ENCODE data around the gene ACACB.

ACACB gene

DNA sequence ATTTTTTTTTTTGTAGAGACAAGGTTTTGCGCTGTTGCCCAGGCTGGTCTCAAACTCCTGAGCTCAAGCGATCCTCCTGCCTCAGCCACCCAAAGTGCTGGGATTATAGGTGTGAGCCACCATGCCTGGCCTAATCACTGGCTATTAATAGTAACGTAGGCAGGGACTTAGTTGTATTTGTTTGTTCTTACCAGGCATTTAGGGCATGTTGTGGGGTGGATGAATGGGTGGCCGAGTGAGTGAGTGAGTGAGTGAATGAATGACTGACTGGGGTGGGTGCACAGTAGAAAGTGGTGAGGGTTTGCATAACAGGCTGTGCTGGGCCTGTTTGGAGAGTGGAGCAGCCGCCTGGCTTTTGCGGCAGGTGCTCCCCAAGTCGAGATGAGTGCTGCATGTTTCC lies 105.7 kb downstream of the ACACB start:
- DNase-seq: no peak

DNA sequence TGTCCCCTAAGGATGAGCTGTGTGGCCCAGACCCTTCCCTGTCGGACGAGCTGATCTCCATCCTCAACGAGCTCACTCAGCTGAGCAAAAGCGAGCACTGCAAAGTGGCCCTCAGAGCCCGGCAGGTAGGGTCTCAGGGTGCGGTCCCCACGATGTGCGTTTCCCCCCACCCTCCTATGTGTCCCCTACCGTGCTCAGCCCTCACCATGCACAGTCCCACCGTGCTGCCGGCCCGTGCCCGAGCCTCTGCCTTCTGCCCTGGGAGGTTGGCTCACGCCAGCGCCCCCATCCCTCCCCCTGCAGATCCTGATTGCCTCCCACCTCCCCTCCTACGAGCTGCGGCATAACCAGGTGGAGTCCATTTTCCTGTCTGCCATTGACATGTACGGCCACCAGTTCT lies 106.1 kb downstream of the ACACB start:
- no peak for DNase-seq

- DNase-seq: no peak
Measured at GRCh38 chr12:109223211-109223610, 106.8 kb downstream of the ACACB start.

DNA sequence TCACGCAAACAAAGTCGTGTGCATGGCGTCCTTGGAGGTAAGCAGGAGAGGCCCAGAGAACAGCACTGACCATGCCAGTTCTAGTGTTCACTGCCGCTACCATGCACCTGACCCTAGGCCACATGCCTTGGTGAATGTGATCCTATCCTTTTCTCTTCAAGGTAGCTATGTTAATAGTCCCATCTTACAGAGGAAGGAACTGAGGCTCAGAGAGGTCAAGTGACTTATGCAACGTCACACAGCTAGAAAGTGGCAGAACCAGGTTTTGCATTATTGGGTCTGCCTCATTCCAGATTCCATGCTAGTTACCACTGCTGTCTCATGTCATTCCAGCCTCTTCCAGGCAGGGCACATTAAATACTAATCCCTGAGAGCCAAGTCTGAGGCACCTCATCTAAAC lies 107.5 kb downstream of the ACACB start:
- DNase-seq: no peak

DNA sequence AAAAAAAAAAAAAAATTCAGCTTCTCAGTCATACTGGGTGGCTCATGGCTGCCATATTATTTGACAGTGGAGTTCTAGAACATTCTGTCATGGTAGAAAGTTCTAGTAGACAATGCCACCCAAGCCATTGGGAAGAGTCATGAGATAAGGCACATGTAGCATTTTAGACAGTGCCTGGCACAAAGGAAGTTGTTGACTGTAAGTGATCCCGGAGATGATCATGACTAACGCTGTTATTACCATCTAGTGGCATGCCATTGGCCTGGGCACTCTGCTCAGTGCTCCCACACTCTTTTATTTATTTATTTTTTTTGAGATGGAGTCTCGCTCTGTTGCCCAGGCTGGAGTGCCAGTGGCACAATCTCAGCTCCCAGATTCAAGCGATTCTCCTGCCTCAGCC lies 112.3 kb downstream of the ACACB start:
- no peak for DNase-seq

- DNase-seq: no peak
Measured at GRCh38 chr12:109230193-109230592, 113.8 kb downstream of the ACACB start.

DNA sequence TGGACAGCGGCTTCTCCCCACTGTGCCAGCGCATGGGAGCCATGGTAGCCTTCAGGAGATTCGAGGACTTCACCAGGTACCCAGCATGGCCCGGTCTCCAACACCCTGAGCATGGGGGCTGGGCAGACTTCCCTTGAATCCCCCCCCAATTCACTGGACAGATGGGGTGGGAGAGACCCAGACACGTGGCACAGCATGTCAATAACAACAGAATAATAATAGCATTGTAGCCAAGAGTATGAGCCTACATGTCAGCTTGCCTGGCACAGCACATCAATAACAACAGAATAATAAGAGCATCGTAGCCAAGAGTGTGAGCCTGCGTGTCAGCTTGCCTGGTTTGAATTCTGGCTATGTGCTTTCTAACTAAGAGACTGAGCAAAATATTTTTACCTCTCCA lies 116.3 kb downstream of the ACACB start:
- no peak for DNase-seq

DNA sequence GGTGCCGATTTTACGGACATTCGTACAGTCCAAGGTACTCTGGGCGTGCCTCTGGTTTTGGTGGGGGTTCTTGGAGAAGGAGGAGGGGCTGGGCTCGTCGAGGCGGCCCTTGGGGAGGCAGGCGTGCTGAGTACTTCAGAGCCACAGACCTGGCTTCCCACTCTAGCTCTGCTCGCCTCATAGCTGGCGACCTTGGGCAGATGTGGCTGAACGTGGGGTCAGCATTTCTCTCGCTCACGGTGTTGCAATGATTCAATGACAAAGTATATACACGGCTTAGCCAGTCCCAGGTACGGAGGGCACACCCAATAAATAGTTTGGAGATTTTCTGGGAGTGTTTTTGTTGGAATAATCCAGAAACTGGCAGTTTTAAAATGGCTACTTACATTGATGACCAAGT lies 117.6 kb downstream of the ACACB start:
- DNase-seq: no peak

GRCh38 chr12:109236257-109236656 lies 119.9 kb downstream of the ACACB start:
- no peak for DNase-seq

DNA sequence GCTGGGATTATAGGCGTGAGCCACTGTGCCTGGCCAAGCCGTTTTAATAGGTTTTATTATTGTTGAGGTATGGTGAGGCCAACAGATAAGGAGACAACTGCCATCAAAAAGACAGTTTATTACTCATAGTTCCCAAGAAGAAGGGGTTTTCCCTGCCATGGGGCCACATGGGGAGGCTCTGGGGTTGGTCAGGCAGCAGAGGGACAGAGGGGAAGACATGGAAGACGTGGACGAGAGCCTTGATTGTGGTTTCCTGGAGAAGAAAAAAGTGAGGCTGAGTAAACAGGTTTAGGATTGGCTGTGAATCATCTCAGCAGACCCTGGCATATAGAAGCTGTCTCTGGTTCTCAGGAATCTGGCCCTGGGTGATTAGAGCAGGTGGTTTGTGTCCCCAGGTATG lies 122.8 kb downstream of the ACACB start:
- no peak for DNase-seq

DNA sequence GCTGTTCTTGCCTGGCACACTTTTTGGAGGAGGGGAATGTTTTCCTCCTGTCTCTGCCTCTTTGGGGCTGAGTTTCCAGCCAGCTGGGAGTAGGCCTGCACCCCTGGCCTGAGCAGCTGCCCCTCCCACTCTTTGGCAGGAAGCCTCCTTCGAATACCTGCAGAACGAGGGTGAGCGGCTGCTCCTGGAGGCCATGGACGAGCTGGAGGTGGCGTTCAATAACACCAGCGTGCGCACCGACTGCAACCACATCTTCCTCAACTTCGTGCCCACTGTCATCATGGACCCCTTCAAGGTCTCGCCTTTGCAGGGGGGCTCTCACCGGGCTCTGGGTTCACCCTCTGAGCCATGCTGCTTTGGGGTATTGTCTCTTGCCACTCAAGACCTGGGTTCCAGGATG lies 123.3 kb downstream of the ACACB start:
- no peak for DNase-seq

GRCh38 chr12:109240365-109240764 lies 124.0 kb downstream of the ACACB start:
- no peak for DNase-seq

- DNase-seq: no peak
Measured at GRCh38 chr12:109241936-109242335, 125.5 kb downstream of the ACACB start.

- DNase-seq: no peak
Measured at GRCh38 chr12:109244073-109244472, 127.7 kb downstream of the ACACB start.

GRCh38 chr12:109246221-109246620 lies 129.8 kb downstream of the ACACB start:
- no peak for DNase-seq

DNA sequence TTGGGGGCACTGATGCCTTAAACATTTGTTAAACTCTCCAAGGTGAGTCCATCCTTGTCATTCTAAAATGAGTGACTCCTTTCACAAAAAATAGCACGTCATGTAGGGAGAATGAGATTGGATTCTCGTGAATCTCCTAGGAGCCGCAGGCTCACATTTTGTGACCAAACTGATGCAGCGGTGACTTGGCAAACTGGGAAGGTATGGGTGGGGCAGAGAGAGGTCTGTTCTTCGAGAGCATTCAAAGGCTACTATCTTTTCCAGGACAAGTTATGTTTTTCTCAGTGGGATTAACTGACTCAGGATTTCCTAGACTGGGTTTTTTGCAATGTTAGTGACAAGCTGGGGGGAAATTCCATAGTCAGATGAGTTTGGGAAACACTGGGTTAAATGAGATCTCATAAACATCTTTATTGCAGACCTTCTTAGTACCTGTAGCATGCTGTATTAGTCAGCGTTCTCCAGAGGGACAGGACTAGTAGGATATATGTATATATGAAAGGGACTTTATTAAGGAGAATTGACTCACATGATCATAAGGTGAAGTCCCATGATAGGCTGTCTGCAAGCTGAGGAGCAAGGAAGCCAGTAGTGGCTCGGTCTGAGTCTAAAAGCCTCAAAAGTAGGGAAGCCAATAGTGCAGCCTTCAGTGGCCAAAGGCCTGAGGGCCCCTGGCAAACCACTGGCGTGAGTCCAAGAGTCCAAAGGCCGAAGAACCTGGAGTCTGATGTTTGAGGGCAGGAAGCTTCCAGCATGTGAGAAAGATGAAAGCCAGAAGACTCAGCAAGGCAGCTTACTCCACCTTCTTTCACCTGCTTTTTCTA lies 131.7 kb downstream of the ACACB start:
- no peak for DNase-seq

GRCh38 chr12:109250523-109250922 lies 134.1 kb downstream of the ACACB start:
- no peak for DNase-seq

DNA sequence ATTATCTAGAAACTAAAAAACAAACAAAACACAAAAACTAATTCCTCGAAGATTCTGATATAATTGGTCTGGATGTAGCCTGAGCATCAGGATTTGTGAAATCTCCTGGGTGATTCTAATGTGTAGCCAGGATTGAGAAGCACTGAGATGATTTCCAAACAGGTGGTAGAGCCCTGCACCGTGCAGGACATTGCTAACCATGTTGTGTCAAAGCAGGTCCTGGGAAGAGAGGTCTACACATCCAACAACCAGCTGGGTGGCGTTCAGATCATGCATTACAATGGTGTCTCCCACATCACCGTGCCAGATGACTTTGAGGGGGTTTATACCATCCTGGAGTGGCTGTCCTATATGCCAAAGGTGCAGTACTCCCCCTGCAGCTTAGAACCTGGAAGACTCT lies 136.4 kb downstream of the ACACB start:
- DNase-seq: no peak

GRCh38 chr12:109253913-109254544 lies 137.6 kb downstream of the ACACB start:
- no peak for DNase-seq

GRCh38 chr12:109255377-109255776 lies 139.0 kb downstream of the ACACB start:
- no peak for DNase-seq

GRCh38 chr12:109256011-109256410 lies 139.6 kb downstream of the ACACB start:
- no peak for DNase-seq

GRCh38 chr12:109258201-109258600 lies 141.8 kb downstream of the ACACB start:
- DNase-seq: no peak

DNA sequence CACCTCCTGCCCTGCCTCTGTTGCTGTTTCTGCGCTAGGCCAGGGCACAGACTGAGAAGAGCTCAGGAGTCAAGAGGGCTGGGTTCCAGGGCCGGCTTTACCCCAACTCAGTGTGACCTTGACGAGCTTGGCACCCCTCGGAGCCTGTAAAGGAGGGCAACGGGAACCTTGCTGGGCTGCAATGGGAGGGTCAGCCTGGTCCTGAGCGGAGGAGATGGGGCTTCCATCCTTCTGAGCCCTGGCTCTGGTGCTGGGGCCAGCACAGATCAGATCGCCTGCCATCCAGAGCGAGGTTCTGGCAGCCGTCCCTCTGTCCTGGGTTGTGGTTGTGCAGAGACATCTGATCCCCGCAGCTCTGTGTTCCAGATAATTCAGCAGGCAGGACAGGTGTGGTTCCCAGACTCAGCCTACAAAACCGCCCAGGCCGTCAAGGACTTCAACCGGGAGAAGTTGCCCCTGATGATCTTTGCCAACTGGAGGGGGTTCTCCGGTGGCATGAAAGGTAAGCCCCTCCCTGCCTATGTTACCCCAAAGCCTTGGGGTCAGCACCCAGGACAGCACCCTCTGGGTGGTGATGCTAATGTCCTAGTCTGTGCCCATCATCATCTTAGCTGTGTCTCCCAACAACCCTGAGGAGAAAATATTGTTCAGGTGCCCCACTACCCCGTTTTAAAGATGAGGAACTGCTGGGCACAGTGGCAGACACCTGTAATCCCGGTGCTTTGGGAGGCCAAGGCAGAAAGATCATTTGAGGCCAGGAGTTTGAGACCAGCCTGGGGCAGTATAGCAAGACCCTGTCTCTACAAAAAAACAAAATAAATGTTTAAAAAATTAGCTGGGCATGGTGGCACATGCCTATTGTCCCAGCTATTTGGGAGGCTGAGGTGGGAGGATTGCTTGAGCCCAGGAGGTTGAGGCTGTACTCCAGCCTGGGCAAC lies 142.5 kb downstream of the ACACB start:
- DNase-seq: no peak

DNA sequence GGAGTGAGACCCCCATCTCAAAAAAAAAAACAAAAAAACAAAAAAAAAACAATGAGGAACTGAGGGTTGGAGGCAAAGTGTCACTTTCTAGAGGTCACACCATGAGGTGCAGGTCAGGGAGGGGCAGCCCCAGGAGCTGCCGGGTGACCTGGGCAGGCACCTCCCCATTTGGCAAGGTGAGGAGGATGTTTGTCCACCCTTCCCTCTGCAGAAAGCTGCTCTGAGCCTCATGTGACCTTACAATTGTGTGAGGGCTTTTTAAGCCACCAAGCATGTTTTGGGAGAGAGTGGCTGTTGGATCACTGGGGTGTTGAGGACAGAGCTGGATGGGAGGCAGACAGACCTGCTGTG lies 143.1 kb downstream of the ACACB start:
- DNase-seq: no peak

Measured in DMS 273 treated with DMSO at 0.1 percent for 48 hours (cell line).